GM19452 (cell line): ENCODE data around the gene CARM1.
"Not testable (repeated sequence)": the region's sequence is repeated elsewhere in the genome, so short reads cannot be mapped to it uniquely, and the experiment has no call there.

ENCODE experiments used
- ATAC-seq: cut with Tn5 transposase; IDR thresholded peaks from one replicate; pipeline ENCODE4 v1.9.1; 2021; ENCODE audit not compliant: unreplicated experiment

Gene CARM1

GRCh38 chr19:10870955-10871603 is at the start of gene CARM1:
Gene CARM1 (plus strand): TSS chr19:10871553. CDS start chr19:10871703, 150 bp downstream.
- ATAC-seq = peak; percentile 67

GRCh38 chr19:10823690-10824089 is 47.7 kb upstream of the CARM1 start:
- no peak for ATAC-seq

GRCh38 chr19:10826231-10826630 is 45.1 kb upstream of the CARM1 start:
- ATAC-seq = no peak

GRCh38 chr19:10826846-10827245 is 44.5 kb upstream of the CARM1 start:
- no peak for ATAC-seq

- no peak for ATAC-seq
These were observed 42.2 kb upstream of the CARM1 start for GRCh38 chr19:10828981-10829821.

- ATAC-seq = no peak
These were observed 41.4 kb upstream of the CARM1 start for GRCh38 chr19:10829967-10830366.

- no peak for ATAC-seq
These were observed 41.0 kb upstream of the CARM1 start for GRCh38 chr19:10830370-10830769.

- ATAC-seq = no peak
These were observed 40.2 kb upstream of the CARM1 start for GRCh38 chr19:10830931-10831779.

GRCh38 chr19:10831987-10832938 is 39.1 kb upstream of the CARM1 start:
- ATAC-seq = no peak

- ATAC-seq = no peak
These were observed 38.4 kb upstream of the CARM1 start for GRCh38 chr19:10832939-10833296.

GRCh38 chr19:10835089-10835753 is 36.1 kb upstream of the CARM1 start:
- ATAC-seq = no peak

GRCh38 chr19:10835754-10836478 is 35.4 kb upstream of the CARM1 start, which contains the start of gene TMED1:
Gene TMED1 (minus strand): TSS chr19:10836212. CDS start chr19:10836191, 21 bp downstream.
- peak; percentile 70 for ATAC-seq

GRCh38 chr19:10836479-10837330 is 34.6 kb upstream of the CARM1 start:
- ATAC-seq = peak; percentile 29

GRCh38 chr19:10837649-10838048 is 33.7 kb upstream of the CARM1 start:
- ATAC-seq = not testable (repeated sequence)

GRCh38 chr19:10838377-10838776 is 33.0 kb upstream of the CARM1 start:
- ATAC-seq = no peak

- no peak for ATAC-seq
These were observed 32.0 kb upstream of the CARM1 start for GRCh38 chr19:10839114-10840050.

- no peak for ATAC-seq
These were observed 28.6 kb upstream of the CARM1 start for GRCh38 chr19:10842788-10843187.
